ENCODE data around the gene PRKN.

DNA sequence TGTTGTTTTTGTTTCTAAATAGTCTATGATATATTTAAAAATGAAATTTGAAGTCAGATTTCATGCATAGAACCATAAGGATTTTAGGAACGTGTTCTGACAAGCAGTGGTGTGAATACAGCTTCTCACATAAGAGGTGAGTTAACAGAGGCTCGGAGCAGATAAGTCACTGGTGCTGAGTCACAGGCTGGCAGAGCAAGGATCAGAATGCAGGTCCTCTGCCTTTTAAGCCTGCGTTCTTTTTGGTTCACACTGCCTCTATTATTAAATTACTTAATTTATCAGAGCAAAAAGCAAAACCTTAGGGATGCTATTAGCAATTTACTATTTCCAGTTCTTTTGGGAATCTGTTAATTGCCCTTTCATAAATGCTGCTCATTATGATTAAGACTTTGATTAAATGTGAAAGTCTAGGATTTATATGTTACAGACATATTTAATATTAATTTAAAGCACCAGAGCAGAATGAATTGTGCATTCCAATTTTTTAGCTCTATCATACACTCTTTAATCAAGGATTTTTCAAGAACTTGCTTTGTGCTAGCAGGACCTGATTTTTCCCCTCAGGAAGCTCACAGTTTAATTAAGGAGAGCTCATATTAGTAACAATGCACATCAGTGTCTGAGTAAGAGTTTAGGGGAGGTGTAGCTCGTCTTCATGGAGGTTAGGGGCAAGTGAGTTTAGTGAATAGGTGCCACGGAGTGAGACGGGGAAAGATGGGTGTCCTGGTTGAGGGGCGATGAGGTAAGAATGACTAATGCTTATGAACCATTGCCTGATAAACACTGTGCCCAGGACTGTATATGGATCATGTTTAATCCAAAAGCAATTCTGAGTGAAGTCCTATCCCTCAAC lies 1241.0 kb downstream of the PRKN start:
- TF ChIP-seq POLR2A (IDR thresholded peaks at IDR 0.05), result no peak
- TF ChIP-seq, protein P1, sequence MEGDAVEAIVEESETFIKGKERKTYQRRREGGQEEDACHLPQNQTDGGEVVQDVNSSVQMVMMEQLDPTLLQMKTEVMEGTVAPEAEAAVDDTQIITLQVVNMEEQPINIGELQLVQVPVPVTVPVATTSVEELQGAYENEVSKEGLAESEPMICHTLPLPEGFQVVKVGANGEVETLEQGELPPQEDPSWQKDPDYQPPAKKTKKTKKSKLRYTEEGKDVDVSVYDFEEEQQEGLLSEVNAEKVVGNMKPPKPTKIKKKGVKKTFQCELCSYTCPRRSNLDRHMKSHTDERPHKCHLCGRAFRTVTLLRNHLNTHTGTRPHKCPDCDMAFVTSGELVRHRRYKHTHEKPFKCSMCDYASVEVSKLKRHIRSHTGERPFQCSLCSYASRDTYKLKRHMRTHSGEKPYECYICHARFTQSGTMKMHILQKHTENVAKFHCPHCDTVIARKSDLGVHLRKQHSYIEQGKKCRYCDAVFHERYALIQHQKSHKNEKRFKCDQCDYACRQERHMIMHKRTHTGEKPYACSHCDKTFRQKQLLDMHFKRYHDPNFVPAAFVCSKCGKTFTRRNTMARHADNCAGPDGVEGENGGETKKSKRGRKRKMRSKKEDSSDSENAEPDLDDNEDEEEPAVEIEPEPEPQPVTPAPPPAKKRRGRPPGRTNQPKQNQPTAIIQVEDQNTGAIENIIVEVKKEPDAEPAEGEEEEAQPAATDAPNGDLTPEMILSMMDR (IDR thresholded peaks at IDR 0.05), result no peak
